HEK293T (cell line): ENCODE measurements around the gene PTPRD.

ENCODE experiments used
- CTCF ChIA-PET: fragments of 350-600 bp; formaldehyde crosslinking; extraction: SDS; loops from one replicate; lab custom pipeline; 2021; ENCODE audit warnings: antibody characterized with exemption, inconsistent platforms; lab: Yijun Ruan, JAX
- POLR2A ChIA-PET: fragments of 350-600 bp; formaldehyde crosslinking; extraction: SDS; loops from one replicate; lab custom pipeline; 2020; ENCODE audit warnings: antibody characterized with exemption, inconsistent platforms; lab: Yijun Ruan, JAX
- DNase-seq: peaks from one replicate; pipeline ENCODE4 v3.0.0; 2012; ENCODE audit warnings: mixed read lengths; ENCODE audit errors: extremely low spot score
- ARNT ChIP-seq: fragments of 450-650 bp; IDR thresholded peaks from 2 replicates; pipeline ENCODE4 v1.6.1; 2017; ENCODE audit warnings: mild to moderate bottlenecking
- BHLHE40 ChIP-seq: fragments of 450-650 bp; IDR thresholded peaks from 2 replicates; pipeline ENCODE4 v1.6.1; 2016; ENCODE audit warnings: mild to moderate bottlenecking, moderate library complexity, borderline replicate concordance
- CTBP1 ChIP-seq: fragments of 450-650 bp; IDR thresholded peaks from 2 replicates; pipeline ENCODE4 v1.6.1; 2016; ENCODE audit warnings: borderline replicate concordance
- ELF4 ChIP-seq: fragments of 450-650 bp; IDR thresholded peaks from 2 replicates; pipeline ENCODE4 v1.6.1; 2017; ENCODE audit warnings: antibody characterized with exemption
- FOXA1 ChIP-seq: fragments of 450-650 bp; IDR thresholded peaks from 2 replicates; pipeline ENCODE4 v1.6.1; 2016; ENCODE audit warnings: mild to moderate bottlenecking
- FOXK2 ChIP-seq: fragments of 450-650 bp; IDR thresholded peaks from 2 replicates; pipeline ENCODE4 v1.6.1; 2016; ENCODE audit warnings: mild to moderate bottlenecking
- FOXM1 ChIP-seq: fragments of 450-650 bp; IDR thresholded peaks from 2 replicates; pipeline ENCODE4 v1.6.1; 2017; ENCODE audit warnings: mild to moderate bottlenecking, borderline replicate concordance
- HDGF ChIP-seq: fragments of 450-650 bp; IDR thresholded peaks from 2 replicates; pipeline ENCODE4 v1.6.1; 2017; ENCODE audit warnings: antibody characterized with exemption, borderline replicate concordance
- L3MBTL2 ChIP-seq: fragments of 450-650 bp; conservative IDR thresholded peaks from 2 replicates; pipeline ENCODE4 v1.6.1; 2016; ENCODE audit warnings: mild to moderate bottlenecking
- LEF1 ChIP-seq: fragments of 450-650 bp; IDR thresholded peaks from 2 replicates; pipeline ENCODE4 v1.6.1; 2017; ENCODE audit warnings: mild to moderate bottlenecking, borderline replicate concordance
- NFRKB ChIP-seq: fragments of 450-650 bp; IDR thresholded peaks from 2 replicates; pipeline ENCODE4 v1.6.1; 2016; ENCODE audit warnings: mild to moderate bottlenecking, moderate library complexity
- PKNOX1 ChIP-seq: fragments of 450-650 bp; IDR thresholded peaks from 2 replicates; pipeline ENCODE4 v1.6.1; 2016
- SP1 ChIP-seq: fragments of 450-650 bp; IDR thresholded peaks from 2 replicates; pipeline ENCODE4 v1.6.1; 2017
- SUZ12 ChIP-seq: fragments of 450-650 bp; IDR thresholded peaks from 2 replicates; pipeline ENCODE4 v1.6.1; 2016; ENCODE audit warnings: mild to moderate bottlenecking
- TARDBP ChIP-seq: fragments of 450-650 bp; IDR thresholded peaks from 2 replicates; pipeline ENCODE4 v1.6.1; 2016
- ZNF384 ChIP-seq: fragments of 450-650 bp; IDR thresholded peaks from 2 replicates; pipeline ENCODE4 v1.6.1; 2016

The PTPRD gene

GRCh38 chr9:10614196-10614800 is 1.5 kb upstream of the PTPRD start:
- ChIA-PET POLR2A (no interaction called here), CTCF (no interaction called here)
- no peak for DNase-seq
- TF ChIP-seq ELF4, result no peak
- no peak for TF ChIP-seq SP1
- no peak for TF ChIP-seq L3MBTL2
- no peak for TF ChIP-seq ZNF384
- no peak for TF ChIP-seq SUZ12
- TF ChIP-seq NFRKB, result no peak
- no peak for TF ChIP-seq PKNOX1
- TF ChIP-seq HDGF, result no peak
- TF ChIP-seq BHLHE40, result no peak

- CTCF ChIA-PET, result no interaction called here
- DNase-seq, result no peak
- POLR2A ChIA-PET, result no interaction called here
- TF ChIP-seq FOXM1 (no peak), BHLHE40 (no peak), CTBP1 (no peak), ARNT (no peak), L3MBTL2 (no peak), FOXA1 (no peak), LEF1 (no peak)
These were observed 617 bp upstream of the PTPRD start for GRCh38 chr9:10613419-10613818.

GRCh38 chr9:10605388-10605787 is 7.4 kb downstream of the PTPRD start:
- ChIA-PET CTCF (no interaction called here), POLR2A (no interaction called here)
- DNase-seq, result no peak

GRCh38 chr9:10604927-10605326 is 7.9 kb downstream of the PTPRD start:
- TF ChIP-seq ARNT (no peak), CTBP1 (no peak), SP1 (no peak), PKNOX1 (no peak), TARDBP (no peak)
- CTCF ChIA-PET, result no interaction called here
- no peak for DNase-seq
- POLR2A ChIA-PET, result no interaction called here

More at GRCh38 chr9:10605388-10605787, 7.4 kb downstream of the PTPRD start:
- TF ChIP-seq SUZ12 (no peak), NFRKB (no peak), ARNT (no peak), LEF1 (no peak), BHLHE40 (no peak), TARDBP (no peak)

GRCh38 chr9:10597801-10598200 is 15.0 kb downstream of the PTPRD start:
- DNase-seq, result no peak
- TF ChIP-seq HDGF, result no peak
- no peak for TF ChIP-seq BHLHE40
- ChIA-PET CTCF (no interaction called here), POLR2A (no interaction called here)

- DNase-seq, result no peak
- TF ChIP-seq ZNF384 (no peak), TARDBP (no peak), LEF1 (no peak), ELF4 (no peak), CTBP1 (no peak)
- POLR2A ChIA-PET, result no interaction called here
- CTCF ChIA-PET, result no interaction called here
These were observed 18.3 kb downstream of the PTPRD start for GRCh38 chr9:10594482-10594881.

GRCh38 chr9:10586407-10586806 is 26.4 kb downstream of the PTPRD start:
- no peak for DNase-seq
- ChIA-PET POLR2A (no interaction called here), CTCF (no interaction called here)
- TF ChIP-seq CTBP1 (no peak), NFRKB (no peak), HDGF (no peak), ZNF384 (no peak), TARDBP (no peak), ELF4 (no peak), LEF1 (no peak), FOXK2 (no peak), FOXA1 (no peak), ARNT (no peak), SUZ12 (no peak), FOXM1 (no peak), L3MBTL2 (no peak), PKNOX1 (no peak), BHLHE40 (no peak)
